ENCODE data around the gene ATP7B.

Gene ATP7B

DNA sequence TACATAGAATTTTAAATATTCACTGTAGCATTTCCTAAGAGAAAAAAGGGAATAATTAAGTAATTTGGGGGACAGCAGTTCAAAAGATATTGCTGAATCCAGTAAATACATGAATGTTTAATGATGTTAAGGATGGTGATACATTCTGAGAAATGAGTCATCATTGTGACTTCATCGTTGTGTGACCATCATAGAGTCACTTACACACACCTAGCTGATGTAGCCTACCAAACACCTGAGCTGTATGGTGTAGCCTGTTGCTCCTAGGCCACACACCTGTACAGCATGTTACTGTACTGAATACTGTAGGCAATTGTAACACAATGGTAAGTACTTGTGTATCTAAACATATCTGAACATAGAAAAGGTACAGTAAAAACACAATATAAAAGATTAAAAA is 34.8 kb downstream of the ATP7B start:
- no peak for DNase-seq

- DNase-seq: no peak
These were observed 36.8 kb downstream of the ATP7B start for GRCh38 chr13:51974482-51974881.

DNA sequence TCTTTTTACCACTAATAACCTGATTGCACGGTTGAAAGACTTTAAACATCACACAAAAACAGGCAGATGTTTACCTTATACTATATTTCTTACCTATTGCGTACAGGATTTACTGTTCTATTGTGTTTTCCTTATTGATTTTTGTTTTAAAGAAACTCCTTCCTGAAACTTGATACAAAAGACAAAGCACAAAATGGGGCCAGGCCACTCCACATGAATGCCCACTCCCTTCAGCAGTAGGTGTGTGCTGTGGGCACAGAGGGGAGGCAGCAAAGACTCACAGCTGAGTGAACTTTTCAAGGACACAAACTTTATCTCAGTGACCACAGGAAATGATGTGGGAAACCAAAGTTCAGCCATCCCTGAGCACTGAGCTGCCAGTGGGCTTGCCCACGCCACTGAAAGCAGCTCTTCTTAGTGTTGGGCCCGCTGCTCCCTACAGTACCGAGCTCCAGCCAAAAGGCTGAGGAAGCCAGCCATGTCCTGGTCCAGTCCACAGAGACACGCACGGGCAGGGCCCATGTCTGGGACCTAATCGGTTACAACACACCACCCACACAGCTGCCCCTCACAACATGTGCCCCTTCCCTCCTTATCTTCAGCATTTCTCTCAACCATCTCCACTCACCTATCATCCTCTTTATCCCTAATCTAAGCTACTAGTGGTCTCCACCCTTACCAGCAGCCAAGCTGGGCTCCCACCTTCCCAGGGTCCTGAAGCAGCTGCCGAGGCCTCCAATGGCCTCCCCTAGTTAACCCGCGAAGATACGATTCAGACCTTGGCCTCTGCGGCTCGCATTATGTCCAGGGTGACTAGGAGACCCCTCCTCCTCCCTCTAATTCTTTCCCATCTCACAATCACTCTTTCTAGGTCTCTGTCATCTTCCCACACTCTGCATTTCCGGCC is 39.5 kb downstream of the ATP7B start:
- DNase-seq: no peak

- DNase-seq: no peak
These were observed 40.9 kb downstream of the ATP7B start for GRCh38 chr13:51970349-51970748.

- no peak for DNase-seq
These were observed 43.5 kb downstream of the ATP7B start for GRCh38 chr13:51967482-51968446.

DNA sequence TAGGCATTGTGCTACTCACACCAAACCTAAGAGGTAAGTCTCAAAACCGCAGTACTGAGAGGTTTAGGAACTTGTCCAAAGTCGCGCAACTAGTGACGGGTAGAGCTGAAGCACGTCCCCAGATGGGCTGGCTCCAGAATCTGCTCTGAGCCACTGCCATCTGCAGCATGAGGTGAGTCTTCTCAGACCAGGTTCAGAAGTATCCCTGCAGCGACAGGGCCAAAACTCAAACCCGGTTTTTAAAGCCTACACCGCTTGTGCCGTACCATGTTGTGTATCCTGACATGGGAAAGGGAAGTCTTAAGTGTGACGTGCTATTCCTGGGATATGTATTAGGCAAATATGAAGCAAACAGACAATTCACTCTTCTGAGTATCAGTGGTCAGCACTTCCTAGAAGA is 45.1 kb downstream of the ATP7B start:
- no peak for DNase-seq

DNA sequence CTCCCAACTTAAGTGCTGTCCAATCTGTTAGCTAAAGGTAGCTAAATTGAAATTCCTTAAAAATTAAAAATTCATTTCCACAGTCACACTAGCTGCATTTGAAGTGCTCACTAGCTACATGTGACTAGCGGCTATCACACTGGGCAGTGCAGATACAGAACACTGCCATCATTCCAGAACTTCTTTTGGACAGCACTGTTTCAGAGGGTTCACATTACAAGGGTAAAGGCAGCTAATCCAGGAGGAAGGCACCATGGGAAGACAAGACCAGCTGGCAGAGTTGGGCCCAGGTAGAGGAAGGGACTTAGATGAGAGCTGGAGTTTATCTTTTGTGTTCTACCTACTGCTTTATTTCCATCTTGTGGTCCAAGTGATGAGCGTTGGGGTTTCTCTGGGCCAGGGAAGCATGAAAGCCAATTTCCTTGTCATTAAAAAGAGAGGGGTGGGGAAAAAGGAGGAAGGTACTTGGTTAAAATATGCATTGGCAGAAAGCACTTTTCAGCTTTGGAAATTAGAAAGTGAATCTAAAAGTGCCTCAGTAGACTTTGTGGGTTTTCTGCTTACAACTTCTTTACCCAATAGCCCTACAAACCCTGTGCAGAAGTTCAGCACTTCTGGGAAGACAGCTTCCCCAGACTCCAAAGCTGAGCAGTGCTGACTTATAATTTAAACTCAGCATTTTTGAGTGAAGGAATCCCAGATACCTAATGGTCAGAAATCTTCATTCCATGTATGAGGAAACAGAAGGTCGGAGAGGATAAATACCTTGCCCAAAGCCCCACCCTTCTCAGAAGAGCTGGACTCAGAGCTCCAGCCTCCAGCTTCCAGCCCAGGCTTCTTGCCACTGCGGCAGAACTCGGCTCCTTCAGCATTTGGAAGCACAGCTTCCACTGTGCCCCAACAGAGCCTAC is 49.5 kb downstream of the ATP7B start:
- no peak for DNase-seq

DNA sequence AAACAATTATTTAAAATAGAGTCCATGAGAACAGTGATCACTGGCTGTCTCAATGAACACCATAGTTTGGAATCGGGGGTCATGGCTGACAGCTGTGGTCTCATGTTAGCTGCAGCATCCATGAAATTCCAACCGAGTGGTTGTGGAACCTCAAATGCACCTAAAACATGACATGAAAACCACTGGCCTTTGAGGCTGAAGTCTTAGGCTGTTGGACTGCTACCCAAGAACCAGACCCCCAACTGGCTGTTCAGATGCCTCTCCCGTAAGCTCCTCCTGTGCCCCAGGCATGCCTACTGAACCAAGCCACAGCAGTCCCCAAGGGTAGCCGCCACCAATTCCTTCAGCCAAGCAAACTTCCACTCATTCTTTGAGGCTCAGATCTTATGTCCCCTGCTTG is 50.5 kb downstream of the ATP7B start:
- no peak for DNase-seq

DNA sequence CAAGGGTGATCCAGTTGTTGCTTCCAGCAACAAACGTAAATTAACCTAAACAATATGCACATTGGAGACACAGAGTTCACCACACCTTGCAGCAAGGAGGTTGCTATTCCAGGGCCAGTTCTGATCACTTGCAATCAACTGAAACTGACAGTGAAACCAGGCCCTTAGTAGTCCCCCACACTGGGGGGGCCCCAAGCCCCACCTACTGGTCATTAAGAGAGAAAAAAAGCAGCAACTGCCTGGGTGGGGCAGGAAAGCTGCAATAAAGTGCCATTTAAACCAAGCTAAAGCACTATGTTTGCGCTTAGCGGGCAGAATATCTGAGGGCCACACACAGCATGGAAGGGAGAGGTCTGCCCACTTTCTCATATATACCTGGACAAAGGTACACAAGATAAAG is 51.5 kb downstream of the ATP7B start:
- no peak for DNase-seq

DNA sequence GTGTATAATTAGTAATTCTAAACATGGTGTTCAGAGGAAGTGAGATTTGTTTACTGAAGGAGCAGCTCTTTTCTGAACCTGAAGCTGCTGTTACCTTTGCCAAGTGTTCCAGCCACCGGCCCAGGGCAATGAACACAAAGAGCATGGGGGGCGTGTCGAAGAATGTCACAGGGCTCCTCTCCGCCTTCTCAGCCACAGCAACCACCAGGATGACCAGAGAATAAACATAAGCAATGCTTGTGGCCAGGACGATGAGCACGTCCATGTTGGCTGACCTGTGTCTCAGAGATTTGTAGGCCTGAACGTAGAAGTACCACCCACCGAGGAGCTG is 53.1 kb downstream of the ATP7B start:
- no peak for DNase-seq

DNA sequence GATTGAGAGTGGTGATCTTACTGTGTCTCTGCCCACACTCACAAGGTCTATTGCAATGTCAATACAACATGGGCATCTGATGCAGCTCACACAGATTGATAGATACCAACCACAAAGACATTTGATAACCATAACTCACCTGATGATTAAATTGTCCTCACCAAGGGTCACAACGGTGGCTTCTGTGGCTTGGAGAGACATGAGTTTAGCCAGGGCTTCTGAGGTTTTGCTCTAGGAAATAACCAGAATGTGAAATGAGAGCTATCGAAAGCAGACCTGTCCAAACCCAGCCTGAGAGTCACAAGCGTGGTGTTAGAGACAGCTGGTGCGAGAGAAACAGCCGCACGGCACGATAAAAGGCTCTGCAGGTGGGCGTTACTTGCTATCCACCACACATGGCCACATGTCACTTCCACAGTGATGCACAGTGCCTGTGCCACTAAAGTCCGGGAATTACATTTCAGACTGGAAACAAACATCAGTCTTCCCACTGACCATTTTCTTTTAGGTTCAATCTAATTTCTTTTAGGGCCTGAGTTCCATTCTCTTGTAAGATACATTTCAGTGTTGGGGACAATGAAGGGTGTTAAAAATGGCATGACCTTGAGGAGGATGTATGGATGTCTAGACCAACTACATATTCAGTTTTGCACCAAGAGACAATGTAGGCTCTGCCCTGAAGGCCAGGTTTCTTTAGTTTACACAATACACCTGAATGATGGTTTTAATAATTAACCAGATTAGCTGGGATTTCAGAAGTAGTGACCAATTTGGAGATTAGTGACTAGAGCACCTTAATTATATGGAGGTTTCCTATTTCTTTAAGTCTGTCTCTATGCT is 53.7 kb downstream of the ATP7B start:
- DNase-seq: no peak

- DNase-seq: no peak
These were observed 54.5 kb downstream of the ATP7B start for GRCh38 chr13:51956717-51957116.

- no peak for DNase-seq
These were observed 55.2 kb downstream of the ATP7B start for GRCh38 chr13:51955816-51956603.

GRCh38 chr13:51955281-51955771 is 55.9 kb downstream of the ATP7B start:
- DNase-seq: peak; percentile 61

- no peak for DNase-seq
These were observed 57.7 kb downstream of the ATP7B start for GRCh38 chr13:51953347-51954195.

GRCh38 chr13:51950722-51951121 is 60.5 kb downstream of the ATP7B start:
- no peak for DNase-seq

- no peak for DNase-seq
These were observed 65.0 kb downstream of the ATP7B start for GRCh38 chr13:51946163-51946669.

DNA sequence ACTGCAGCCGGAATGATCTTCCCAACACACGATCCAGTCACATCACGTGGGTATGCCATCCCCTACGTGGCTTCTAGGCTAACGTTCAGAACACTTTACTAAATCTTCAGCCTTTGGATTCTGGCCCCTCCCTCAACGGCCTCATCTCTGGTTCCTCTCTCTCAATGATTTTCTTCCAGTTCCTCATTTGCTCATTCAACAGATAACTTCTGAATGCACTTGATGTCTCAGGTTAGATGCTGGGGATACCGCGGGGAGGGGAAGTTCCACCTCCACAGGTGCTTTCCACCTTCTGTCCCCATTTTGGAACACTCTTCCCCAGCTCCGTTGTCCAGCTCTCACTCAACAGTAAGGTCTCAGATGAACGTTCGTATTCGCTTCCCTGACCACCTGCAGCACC is 66.1 kb downstream of the ATP7B start:
- DNase-seq: no peak

- DNase-seq: no peak
These were observed 66.8 kb downstream of the ATP7B start for GRCh38 chr13:51944428-51944827.

GRCh38 chr13:51943721-51944120 is 67.5 kb downstream of the ATP7B start:
- DNase-seq: no peak

Measured in DMS79 treated with DMSO at 0.1 percent for 48 hours (cell line).